ENCODE measurements around the gene MIB1. TPM values are rescaled to one million over a fixed set of nuclear protein-coding genes. Genes with fewer than 3 reads are reported as not detected.

MIB1 gene
- total RNA-seq, 1 experiment from 2014 or later, result 48.1 TPM

- BruUV-seq (replicated peaks), result no TSS peak
- Mint-ChIP-seq H3K36me3 (ENCODE audit: insufficient read depth, unreplicated experiment) (peaks cover 25% of the 10 kb centered on the region), H3K4me1 (ENCODE audit: low read depth, unreplicated experiment) (no peaks in the 10 kb centered on the region), H3K9me3 (ENCODE audit: unreplicated experiment) (no peaks in the 10 kb centered on the region), H3K27me3 (ENCODE audit: insufficient read depth, unreplicated experiment) (no peaks in the 10 kb centered on the region), H3K4me3 (ENCODE audit: unreplicated experiment) (no peak overlapping the region), H3K27ac (ENCODE audit: unreplicated experiment) (no peak overlapping the region)
- DNase-seq, result no peak
- Histone ChIP-seq H3K4me1 (no peaks in the 10 kb centered on the region), H3K36me3 (ENCODE audit: control insufficient read depth, insufficient read depth, low read length) (no peaks in the 10 kb centered on the region; the same call in 1 of the 2 replicates), H3K9me3 (no peaks in the 10 kb centered on the region), H3K4me3 (ENCODE audit: low read depth, low read length) (no peak overlapping the region), H3K27me3 (replicated peaks; ENCODE audit: control insufficient read depth, insufficient read depth, low read length) (no peaks in the 10 kb centered on the region)
- intact Hi-C loops (cut with micrococcal nuclease; ENCODE audit: unreplicated experiment), result no loop called here
- CTCF ChIA-PET, result no interaction called here
- TF ChIP-seq CTCF (IDR thresholded peaks at IDR 0.05; ENCODE audit: insufficient read depth in 1 of 2, low read depth in 1 of 2, low read length in 1 of 2, severe bottlenecking in 1 of 2, unreplicated experiment in 1 of 2), result no peak
- POLR2A ChIA-PET, result no interaction called here
Measured at GRCh38 chr18:21803495-21803894, 62.9 kb downstream of the MIB1 start.

- H3K36me3 ChIP-seq (ENCODE audit: control insufficient read depth, insufficient read depth, low read length), result no peaks in the 10 kb centered on the region; the same call in none of the 2 replicates
- POLR2A ChIA-PET, result no interaction called here
- H3K27ac Mint-ChIP-seq (ENCODE audit: unreplicated experiment), result no peak overlapping the region
- H3K4me3 Mint-ChIP-seq (ENCODE audit: unreplicated experiment), result no peak overlapping the region
- no peaks in the 10 kb centered on the region for H3K9me3 ChIP-seq
- no peaks in the 10 kb centered on the region for H3K4me1 ChIP-seq
- no peak for TF ChIP-seq CTCF (IDR thresholded peaks at IDR 0.05; ENCODE audit: insufficient read depth in 1 of 2, low read depth in 1 of 2, low read length in 1 of 2, severe bottlenecking in 1 of 2, unreplicated experiment in 1 of 2)
- CTCF ChIA-PET, result no interaction called here
- H3K4me1 Mint-ChIP-seq (ENCODE audit: low read depth, unreplicated experiment), result no peaks in the 10 kb centered on the region
- no TSS peak for BruUV-seq (replicated peaks)
- DNase-seq, result no peak
- H3K4me3 ChIP-seq (ENCODE audit: low read depth, low read length), result no peak overlapping the region
- no peaks in the 10 kb centered on the region for H3K27me3 Mint-ChIP-seq (ENCODE audit: insufficient read depth, unreplicated experiment)
- intact Hi-C loops (cut with micrococcal nuclease; ENCODE audit: unreplicated experiment), result no loop called here
- H3K27me3 ChIP-seq (replicated peaks; ENCODE audit: control insufficient read depth, insufficient read depth, low read length), result no peaks in the 10 kb centered on the region
- H3K9me3 Mint-ChIP-seq (ENCODE audit: unreplicated experiment), result no peaks in the 10 kb centered on the region
- peaks cover 31% of the 10 kb centered on the region for H3K36me3 Mint-ChIP-seq (ENCODE audit: insufficient read depth, unreplicated experiment)
Measured at GRCh38 chr18:21805771-21806366, 65.3 kb downstream of the MIB1 start.

GRCh38 chr18:21808185-21808584, 67.6 kb downstream of the MIB1 start:
- no peak for TF ChIP-seq CTCF (IDR thresholded peaks at IDR 0.05; ENCODE audit: insufficient read depth in 1 of 2, low read depth in 1 of 2, low read length in 1 of 2, severe bottlenecking in 1 of 2, unreplicated experiment in 1 of 2)
- no peak overlapping the region for H3K27ac Mint-ChIP-seq (ENCODE audit: unreplicated experiment)
- no peak overlapping the region for H3K4me3 Mint-ChIP-seq (ENCODE audit: unreplicated experiment)
- no peaks in the 10 kb centered on the region for H3K4me1 Mint-ChIP-seq (ENCODE audit: low read depth, unreplicated experiment)
- H3K4me3 ChIP-seq (ENCODE audit: low read depth, low read length), result no peak overlapping the region
- no TSS peak for BruUV-seq (replicated peaks)
- no peaks in the 10 kb centered on the region for H3K9me3 ChIP-seq
- no peaks in the 10 kb centered on the region for H3K27me3 Mint-ChIP-seq (ENCODE audit: insufficient read depth, unreplicated experiment)
- no peak for DNase-seq
- no peaks in the 10 kb centered on the region for H3K9me3 Mint-ChIP-seq (ENCODE audit: unreplicated experiment)
- no peaks in the 10 kb centered on the region for H3K27me3 ChIP-seq (replicated peaks; ENCODE audit: control insufficient read depth, insufficient read depth, low read length)
- CTCF ChIA-PET, result no interaction called here
- peaks cover 20% of the 10 kb centered on the region for H3K36me3 Mint-ChIP-seq (ENCODE audit: insufficient read depth, unreplicated experiment)
- H3K36me3 ChIP-seq (ENCODE audit: control insufficient read depth, insufficient read depth, low read length), result no peaks in the 10 kb centered on the region; the same call in none of the 2 replicates
- H3K4me1 ChIP-seq, result no peaks in the 10 kb centered on the region
- intact Hi-C loops (cut with micrococcal nuclease; ENCODE audit: unreplicated experiment), result no loop called here
- POLR2A ChIA-PET, result no interaction called here

All from Caco-2 (cell line).